Mesenchymal stem cell (in vitro differentiated cells and primary cell): ENCODE results near the gene UHMK1.
"Not testable (repeated sequence)": the region's sequence is repeated elsewhere in the genome, so short reads cannot be mapped to it uniquely, and the experiment has no call there.

Experiments
- DNase-seq: peaks from one replicate; pipeline ENCODE4 v3.0.0-alpha.2; 2013
- H2AFZ ChIP-seq: one replicate; pipeline ENCODE4 v1.6.1; 2013; ENCODE audit warnings: low read depth, mild to moderate bottlenecking, control low read depth, inconsistent platforms, low read length, moderate library complexity
- H2AK5ac ChIP-seq: 2 replicates; pipeline ENCODE4 v1.6.1; 2013; ENCODE audit warnings: low read length, moderate library complexity, mild to moderate bottlenecking, inconsistent platforms; ENCODE audit not compliant: severe bottlenecking
- H2BK120ac ChIP-seq: one replicate; pipeline ENCODE4 v1.6.1; 2013; ENCODE audit warnings: low read depth, mild to moderate bottlenecking, inconsistent platforms, low read length, moderate library complexity
- H2BK12ac ChIP-seq, 2 experiments: one replicate each; pipeline ENCODE4 v1.6.1; 2013; ENCODE audit warnings: inconsistent platforms in 2 of 2, low read length in 2 of 2, mild to moderate bottlenecking in 2 of 2, moderate library complexity in 2 of 2, control low read depth in 1 of 2
- H2BK15ac ChIP-seq: one replicate; pipeline ENCODE4 v1.6.1; 2013; ENCODE audit warnings: mild to moderate bottlenecking, low read depth, inconsistent platforms; ENCODE audit not compliant: poor library complexity, severe bottlenecking
- H2BK5ac ChIP-seq: 2 replicates; pipeline ENCODE4 v1.6.1; 2013; ENCODE audit warnings: low read depth, mild to moderate bottlenecking, low read length, control low read depth, inconsistent platforms; ENCODE audit not compliant: poor library complexity, severe bottlenecking
- H3K14ac ChIP-seq, 2 experiments: one replicate each; pipeline ENCODE4 v1.6.1; 2013; ENCODE audit warnings: inconsistent platforms in 2 of 2, low read length in 2 of 2, control low read depth in 1 of 2, mild to moderate bottlenecking in 1 of 2, moderate library complexity in 1 of 2
- H3K18ac ChIP-seq, 2 experiments: one replicate each; pipeline ENCODE4 v1.6.1; 2013; ENCODE audit warnings: inconsistent platforms in 2 of 2, low read length in 2 of 2, control low read depth in 1 of 2, low read depth in 1 of 2, mild to moderate bottlenecking in 1 of 2
- H3K23ac ChIP-seq, 2 experiments: one replicate each; pipeline ENCODE4 v1.6.1; 2013; ENCODE audit warnings: inconsistent platforms in 2 of 2, low read length in 2 of 2, mild to moderate bottlenecking in 2 of 2, moderate library complexity in 2 of 2, control low read depth in 1 of 2
- H3K27ac ChIP-seq: 2 replicates; pipeline ENCODE4 v1.5.1; 2013; ENCODE audit warnings: mild to moderate bottlenecking, moderate library complexity, low read length, control low read depth, inconsistent platforms; ENCODE audit not compliant: poor library complexity, severe bottlenecking
- H3K27me3 ChIP-seq, 2 experiments: 2 replicates each; pipeline versions ENCODE4 v1.6.1 to v1.7.0; 2013; ENCODE audit warnings: low read length in 2 of 2, mild to moderate bottlenecking in 2 of 2, moderate library complexity in 2 of 2, control low read depth in 1 of 2, inconsistent platforms in 1 of 2; ENCODE audit not compliant: control insufficient read depth in 1 of 2, insufficient read depth in 1 of 2
- H3K36me3 ChIP-seq, 2 experiments: 2 replicates each; pipeline versions ENCODE4 v1.6.1 to v1.7.0; 2013; ENCODE audit warnings: low read length in 2 of 2, control low read depth in 1 of 2, inconsistent platforms in 1 of 2, low read depth in 1 of 2, mild to moderate bottlenecking in 1 of 2; ENCODE audit not compliant: insufficient read depth in 2 of 2, control insufficient read depth in 1 of 2
- H3K4ac ChIP-seq, 2 experiments: one replicate each; pipeline ENCODE4 v1.6.1; 2013; ENCODE audit warnings: inconsistent platforms in 2 of 2, low read length in 2 of 2, mild to moderate bottlenecking in 2 of 2, moderate library complexity in 2 of 2, control low read depth in 1 of 2, low read depth in 1 of 2
- H3K4me1 ChIP-seq: 2 replicates; pipeline ENCODE4 v1.6.1; 2013; ENCODE audit warnings: low read depth, low read length, control low read depth; ENCODE audit not compliant: control insufficient read depth, insufficient read depth
- H3K4me2 ChIP-seq: 2 replicates; pipeline ENCODE4 v1.6.1; 2013; ENCODE audit warnings: low read length, mild to moderate bottlenecking, inconsistent platforms; ENCODE audit not compliant: poor library complexity, severe bottlenecking
- H3K4me3 ChIP-seq, 2 experiments: 2 replicates each; pipeline versions ENCODE4 v1.5.1 to v1.7.0; 2013; ENCODE audit warnings: low read length in 2 of 2, mild to moderate bottlenecking in 2 of 2, control low read depth in 1 of 2, low read depth in 1 of 2; ENCODE audit not compliant: insufficient read depth in 1 of 2
- H3K79me1 ChIP-seq: replicated peaks from 2 replicates; pipeline ENCODE4 v1.6.1; 2013; ENCODE audit warnings: mild to moderate bottlenecking, control low read depth, low read length, inconsistent platforms; ENCODE audit not compliant: poor library complexity, severe bottlenecking
- H3K9ac ChIP-seq: 2 replicates; pipeline ENCODE4 v1.7.0; 2013; ENCODE audit warnings: mild to moderate bottlenecking, low read length, moderate library complexity
- H3K9me3 ChIP-seq: 2 replicates; pipeline ENCODE4 v1.7.0; 2013; ENCODE audit warnings: mild to moderate bottlenecking, low read length; ENCODE audit not compliant: control insufficient read depth
- H4K8ac ChIP-seq: one replicate; pipeline ENCODE4 v1.6.1; 2013; ENCODE audit warnings: inconsistent platforms, mild to moderate bottlenecking, low read length, moderate library complexity
- H4K91ac ChIP-seq: one replicate; pipeline ENCODE4 v1.6.1; 2013; ENCODE audit warnings: mild to moderate bottlenecking, low read length, inconsistent platforms
- WGBS: methylation state at CpG from one replicate; pipeline ENCODE4 v1.1.7; 2013; ENCODE audit warnings: mixed read lengths; 5-methylcytosine and 5-hydroxymethylcytosine counted together

Gene UHMK1

DNA sequence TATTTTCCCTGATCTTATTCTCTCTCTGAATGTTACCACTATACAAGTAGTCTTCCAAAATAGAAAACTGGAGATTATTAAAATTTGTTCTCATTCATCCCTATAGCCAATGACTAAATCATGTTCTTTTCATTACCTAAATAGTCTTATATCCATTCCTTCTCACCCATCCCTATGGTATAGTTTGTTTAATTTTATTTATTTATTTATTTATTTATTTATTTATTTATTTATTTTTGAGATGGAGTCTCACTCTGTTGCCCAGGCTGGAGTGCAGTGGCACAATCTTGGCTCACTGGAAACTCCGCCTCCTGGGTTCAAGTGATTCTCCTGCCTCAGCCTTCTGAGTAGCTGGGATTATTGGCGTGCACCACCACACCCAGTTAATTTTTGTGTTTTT lies 35.2 kb upstream of the UHMK1 start:
- not testable (repeated sequence) for H2BK120ac ChIP-seq, H2AFZ ChIP-seq, H3K14ac ChIP-seq, H4K91ac ChIP-seq, H3K4me1 ChIP-seq, DNase-seq, H3K18ac ChIP-seq, H3K36me3 ChIP-seq, H3K79me1 ChIP-seq, H3K4me3 ChIP-seq, H3K27ac ChIP-seq, H3K23ac ChIP-seq, H2BK15ac ChIP-seq, H2BK5ac ChIP-seq, H3K9ac ChIP-seq, H3K4ac ChIP-seq, H3K9me3 ChIP-seq, H3K4me2 ChIP-seq, H2AK5ac ChIP-seq, H4K8ac ChIP-seq, H2BK12ac ChIP-seq
- WGBS, result 100% methylated on average over 1 of the region's 2 CpGs
- H3K27me3 ChIP-seq, result peaks cover 7 to 11% of the 10 kb centered on the region in 2 experiments

DNA sequence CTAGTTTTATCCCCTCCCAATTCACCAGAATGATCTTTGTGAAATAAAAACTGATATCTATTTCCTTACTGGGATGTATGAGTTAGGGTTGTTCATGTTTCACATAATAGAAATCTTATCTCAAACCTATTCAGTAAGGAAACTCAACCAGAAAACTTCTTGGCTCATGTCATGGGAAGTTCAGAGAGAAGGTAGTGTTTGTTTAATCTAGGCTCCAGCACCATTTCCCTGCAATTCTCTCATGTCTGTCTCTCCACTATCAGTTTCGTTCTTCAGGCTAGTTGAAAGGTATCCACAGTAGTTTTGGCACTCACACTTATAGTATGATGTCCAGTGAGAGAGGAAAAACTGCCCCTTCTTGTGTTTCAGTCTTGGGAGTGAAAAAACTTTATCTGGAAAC lies 34.6 kb upstream of the UHMK1 start:
- H4K8ac ChIP-seq, result no peak overlapping the region
- no peak for DNase-seq
- H2BK5ac ChIP-seq, result no peak overlapping the region
- no peaks in the 10 kb centered on the region for H3K79me1 ChIP-seq
- no peak overlapping the region for H3K4me2 ChIP-seq
- H3K18ac ChIP-seq, result no peak overlapping the region
- no peak overlapping the region for H2BK120ac ChIP-seq
- no peak overlapping the region for H2AFZ ChIP-seq
- H3K9me3 ChIP-seq, result no peaks in the 10 kb centered on the region
- H3K36me3 ChIP-seq, result no peaks in the 10 kb centered on the region
- no peak overlapping the region for H3K27ac ChIP-seq
- no peak overlapping the region for H4K91ac ChIP-seq
- no peak overlapping the region for H3K4me3 ChIP-seq
- H2BK15ac ChIP-seq, result no peak overlapping the region
- no peak overlapping the region for H3K14ac ChIP-seq
- peaks cover 1% of the 10 kb centered on the region for H3K4me1 ChIP-seq
- H3K27me3 ChIP-seq, result peaks cover 7 to 11% of the 10 kb centered on the region in 2 experiments
- H3K23ac ChIP-seq, result no peak overlapping the region
- no peak overlapping the region for H2AK5ac ChIP-seq
- no peak overlapping the region for H3K9ac ChIP-seq
- H3K4ac ChIP-seq, result no peak overlapping the region
- no peak overlapping the region for H2BK12ac ChIP-seq
- 86% methylated on average over 1 of the region's 1 CpG for WGBS

DNA sequence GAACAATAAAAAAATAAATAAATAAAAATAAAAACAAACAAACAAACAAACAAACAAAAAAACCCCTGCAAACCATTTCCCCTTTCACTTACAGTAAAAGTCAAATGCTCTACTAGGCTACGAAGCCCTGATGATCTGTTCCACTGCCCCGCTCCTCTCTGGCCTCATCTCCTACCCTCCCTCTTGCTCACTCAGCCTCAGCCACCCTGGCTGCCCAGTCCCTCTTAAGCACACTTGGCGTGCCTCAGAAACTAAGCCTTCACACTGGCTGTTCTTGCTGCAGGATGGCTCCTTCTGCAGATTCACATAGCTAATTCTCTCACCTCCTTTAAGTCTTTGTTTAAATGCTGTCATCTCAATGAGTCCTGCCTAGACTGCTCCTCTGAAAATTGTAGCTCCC lies 30.8 kb upstream of the UHMK1 start:
- H3K4me2 ChIP-seq, result peak overlapping the region; percentile 9
- WGBS, result 88% methylated on average over 3 of the region's 3 CpGs
- H3K18ac ChIP-seq, result peak overlapping the region in 1 of 2 experiments; percentile 48
- no peak overlapping the region for H2AK5ac ChIP-seq
- no peak overlapping the region for H3K4me3 ChIP-seq
- no peak overlapping the region for H2BK12ac ChIP-seq
- no peak overlapping the region for H3K27ac ChIP-seq
- no peaks in the 10 kb centered on the region for H3K9me3 ChIP-seq
- no peak for DNase-seq
- H2BK5ac ChIP-seq, result no peak overlapping the region
- H3K9ac ChIP-seq, result no peak overlapping the region
- H2BK120ac ChIP-seq, result no peak overlapping the region
- peaks cover 1% of the 10 kb centered on the region for H3K4me1 ChIP-seq
- no peak overlapping the region for H2AFZ ChIP-seq
- no peaks in the 10 kb centered on the region for H3K79me1 ChIP-seq
- no peaks in the 10 kb centered on the region for H3K36me3 ChIP-seq
- no peak overlapping the region for H4K8ac ChIP-seq
- no peak overlapping the region for H4K91ac ChIP-seq
- H3K23ac ChIP-seq, result no peak overlapping the region
- H3K27me3 ChIP-seq, result peaks cover 11 to 14% of the 10 kb centered on the region in 2 experiments
- H3K4ac ChIP-seq, result no peak overlapping the region
- no peak overlapping the region for H2BK15ac ChIP-seq
- H3K14ac ChIP-seq, result peak overlapping the region in 1 of 2 experiments; percentile 89

DNA sequence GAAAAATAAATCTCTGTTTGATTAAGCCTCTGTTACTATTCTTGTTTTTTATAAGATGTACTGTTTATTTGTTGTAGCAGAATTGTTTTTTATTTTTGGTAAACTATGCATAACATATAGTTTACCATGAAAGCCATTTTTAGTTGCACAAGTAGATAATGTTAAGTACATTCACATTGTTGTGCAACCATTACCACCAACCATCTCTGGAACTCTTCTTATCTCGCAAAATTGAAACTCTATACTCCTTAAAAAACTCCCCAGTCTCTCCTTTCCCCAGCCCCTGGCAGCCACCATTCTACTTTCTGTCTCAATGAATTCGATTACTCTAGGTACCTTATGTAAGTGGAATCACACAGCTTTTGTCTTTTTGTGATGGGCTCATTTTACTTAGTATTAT lies 27.4 kb upstream of the UHMK1 start:
- H3K14ac ChIP-seq, result no peak overlapping the region

More for the DNA sequence above, 27.4 kb upstream of the UHMK1 start:
- no peak overlapping the region for H3K4ac ChIP-seq
- 77% methylated on average over 2 of the region's 2 CpGs for WGBS
- no peak overlapping the region for H2AK5ac ChIP-seq
- H3K9ac ChIP-seq, result no peak overlapping the region
- H3K4me1 ChIP-seq, result peaks cover 1% of the 10 kb centered on the region
- no peak overlapping the region for H2BK15ac ChIP-seq
- H3K27ac ChIP-seq, result no peak overlapping the region
- H4K91ac ChIP-seq, result no peak overlapping the region
- H3K23ac ChIP-seq, result no peak overlapping the region
- no peaks in the 10 kb centered on the region for H3K79me1 ChIP-seq
- no peak for DNase-seq
- H2BK5ac ChIP-seq, result no peak overlapping the region
- no peak overlapping the region for H3K18ac ChIP-seq
- no peak overlapping the region for H2BK120ac ChIP-seq
- peaks cover 3 to 7% of the 10 kb centered on the region in 2 experiments for H3K27me3 ChIP-seq
- no peaks in the 10 kb centered on the region for H3K36me3 ChIP-seq
- no peak overlapping the region for H4K8ac ChIP-seq
- H3K4me3 ChIP-seq, result no peak overlapping the region
- H3K9me3 ChIP-seq, result peaks cover 2% of the 10 kb centered on the region
- no peak overlapping the region for H3K4me2 ChIP-seq
- no peak overlapping the region for H2BK12ac ChIP-seq
- H2AFZ ChIP-seq, result no peak overlapping the region
